GM10248 (cell line): ENCODE results near the gene SHISA3.

Experiments
- CTCF ChIA-PET: fragments of 300-600 bp; sonication (Branson Sonifier 250); formaldehyde crosslinking; extraction: SDS; loops from one replicate; lab custom pipeline; 2021; ENCODE audit warnings: antibody characterized with exemption; lab: Yijun Ruan, JAX
- POLR2A ChIA-PET: fragments of 350-650 bp; sonication (Branson Sonifier 250); formaldehyde crosslinking; extraction: SDS; loops from one replicate; lab custom pipeline; 2020; ENCODE audit warnings: antibody characterized with exemption; lab: Yijun Ruan, JAX
- DNase-seq: peaks from one replicate; pipeline ENCODE4 v3.0.0; 2012; ENCODE audit errors: extremely low spot score
- CTCF ChIP-seq: IDR thresholded peaks from 2 replicates; pipeline ENCODE4 v1.5.1; 2012; ENCODE audit warnings: mild to moderate bottlenecking, low read depth; ENCODE audit errors: extremely low read depth, missing control alignments, control extremely low read depth

The SHISA3 gene

DNA sequence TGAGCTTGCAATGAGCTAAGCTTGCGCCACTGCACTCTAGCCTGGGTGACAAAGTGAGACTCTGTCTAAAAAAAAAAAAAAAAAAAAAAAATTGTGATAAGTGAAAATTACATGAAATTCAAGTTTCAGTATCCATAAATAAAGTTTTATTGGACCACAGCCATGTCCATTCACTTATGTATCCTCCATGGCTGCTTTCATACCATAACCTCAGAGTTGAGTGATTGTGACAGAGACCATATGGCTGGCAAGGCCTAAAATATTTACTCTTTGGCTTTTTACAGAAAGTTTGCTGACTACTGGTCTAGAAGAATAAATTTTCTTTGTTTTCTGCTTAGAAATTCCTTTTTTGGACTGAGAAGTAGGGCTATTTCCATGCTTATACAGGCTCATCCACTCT, 11.8 kb upstream of the SHISA3 start:
- no peak for TF ChIP-seq CTCF
- DNase-seq = no peak
- CTCF ChIA-PET = interaction anchor here (3.3 kb wide), 1 partner anchor 14 kb away, joined by 13 read pairs; no protein-coding TSS in a partner anchor
- POLR2A ChIA-PET = no interaction called here

DNA sequence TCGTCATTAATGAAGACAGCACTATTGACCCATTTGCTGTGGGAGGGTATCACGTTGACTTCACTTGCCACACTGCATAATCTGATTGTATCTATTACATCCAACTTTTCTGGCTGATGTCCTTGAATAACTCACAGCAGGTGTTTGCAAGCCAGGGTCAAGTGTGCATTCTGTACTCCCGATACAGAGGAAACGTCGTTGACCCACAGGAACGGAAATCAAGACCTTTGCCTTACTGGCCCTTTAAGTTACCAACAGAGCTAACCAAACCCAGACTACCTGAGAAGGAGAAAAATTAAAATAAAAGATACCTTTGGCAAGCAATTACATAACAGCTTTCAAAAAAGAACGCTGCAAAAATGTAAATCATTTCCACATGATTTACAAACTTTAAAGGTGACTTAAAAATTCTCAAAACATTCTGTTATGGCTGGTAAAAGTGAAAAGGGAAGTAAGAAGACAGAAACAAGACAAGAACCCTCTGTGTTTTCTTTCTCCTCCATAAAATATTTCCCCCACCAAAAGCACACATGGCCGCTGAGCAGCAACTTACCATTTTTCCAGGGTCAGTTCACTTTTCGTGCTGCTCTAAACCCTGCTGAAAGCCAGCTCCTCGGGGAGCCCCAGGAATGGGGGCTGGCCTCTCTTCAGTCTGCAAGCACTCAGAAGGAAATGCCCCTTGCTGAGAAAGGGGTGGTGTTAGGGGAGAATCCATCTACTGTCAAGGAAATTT, 6.5 kb upstream of the SHISA3 start:
- DNase-seq = no peak
- ChIA-PET CTCF (interaction anchor here (1.0 to 3.9 kb wide), 3 partner anchors 10 to 109 kb away, joined by 3 to 14 read pairs (median 11); no protein-coding TSS in a partner anchor), POLR2A (no interaction called here)
- no peak for TF ChIP-seq CTCF

- no peak for DNase-seq
- CTCF ChIA-PET = interaction anchor here (1.0 to 3.9 kb wide), 3 partner anchors 9 to 110 kb away, joined by 3 to 14 read pairs (median 11); no protein-coding TSS in a partner anchor
- no peak for TF ChIP-seq CTCF
- POLR2A ChIA-PET = no interaction called here
Observed at GRCh38 chr4:42391355-42391664, 6.0 kb upstream of the SHISA3 start.

GRCh38 chr4:42391981-42392380, 5.3 kb upstream of the SHISA3 start:
- POLR2A ChIA-PET = no interaction called here
- CTCF ChIA-PET = interaction anchor here (2.8 to 3.9 kb wide), 2 partner anchors 9 to 20 kb away, joined by 11 to 14 read pairs; no protein-coding TSS in a partner anchor
- TF ChIP-seq CTCF = no peak
- DNase-seq = no peak

- CTCF ChIA-PET = no interaction called here
- no peak for TF ChIP-seq CTCF
- POLR2A ChIA-PET = no interaction called here
- DNase-seq = no peak
Observed at GRCh38 chr4:42392436-42392835, 4.9 kb upstream of the SHISA3 start.

- POLR2A ChIA-PET = no interaction called here
- no peak for TF ChIP-seq CTCF
- CTCF ChIA-PET = interaction anchor here (1.2 to 1.6 kb wide), 5 partner anchors 9 to 114 kb away, joined by 3 to 6 read pairs (median 4); no protein-coding TSS in a partner anchor
- DNase-seq = no peak
Observed at GRCh38 chr4:42395595-42395994, 1.7 kb upstream of the SHISA3 start.

GRCh38 chr4:42396361-42396751, 932 bp upstream of the SHISA3 start:
- CTCF ChIA-PET = interaction anchor here (1.0 to 1.6 kb wide), 8 partner anchors 10 to 123 kb away, joined by 3 to 6 read pairs (median 4); no protein-coding TSS in a partner anchor
- no peak for DNase-seq
- POLR2A ChIA-PET = no interaction called here
- no peak for TF ChIP-seq CTCF
